T-helper 1 cell treated with Interleukin-12 subunit alpha and Interleukin-12 subunit beta and Interleukin-4 antibody, amounts not matched to agents 30 ng/mL and 1 ng/mL, for 36 hours (primary cell): ENCODE measurements around the gene TOB2. TPM values are rescaled to one million over a fixed set of nuclear protein-coding genes. Genes with fewer than 3 reads are reported as not detected.

Source experiments
- intact Hi-C: fragments of 100-400 bp; cut with micrococcal nuclease; formaldehyde crosslinking; loops from one replicate; pipeline ENCODE4 v1.15.1; 2024
- total RNA-seq: library from RNA; stranded (reverse); gene quantifications from 2 replicates; pipeline ENCODE4 v1.2.3, GENCODE V29; 2022

Gene TOB2
- total RNA-seq, 1 donor from 2014 or later = 41.2 TPM

DNA sequence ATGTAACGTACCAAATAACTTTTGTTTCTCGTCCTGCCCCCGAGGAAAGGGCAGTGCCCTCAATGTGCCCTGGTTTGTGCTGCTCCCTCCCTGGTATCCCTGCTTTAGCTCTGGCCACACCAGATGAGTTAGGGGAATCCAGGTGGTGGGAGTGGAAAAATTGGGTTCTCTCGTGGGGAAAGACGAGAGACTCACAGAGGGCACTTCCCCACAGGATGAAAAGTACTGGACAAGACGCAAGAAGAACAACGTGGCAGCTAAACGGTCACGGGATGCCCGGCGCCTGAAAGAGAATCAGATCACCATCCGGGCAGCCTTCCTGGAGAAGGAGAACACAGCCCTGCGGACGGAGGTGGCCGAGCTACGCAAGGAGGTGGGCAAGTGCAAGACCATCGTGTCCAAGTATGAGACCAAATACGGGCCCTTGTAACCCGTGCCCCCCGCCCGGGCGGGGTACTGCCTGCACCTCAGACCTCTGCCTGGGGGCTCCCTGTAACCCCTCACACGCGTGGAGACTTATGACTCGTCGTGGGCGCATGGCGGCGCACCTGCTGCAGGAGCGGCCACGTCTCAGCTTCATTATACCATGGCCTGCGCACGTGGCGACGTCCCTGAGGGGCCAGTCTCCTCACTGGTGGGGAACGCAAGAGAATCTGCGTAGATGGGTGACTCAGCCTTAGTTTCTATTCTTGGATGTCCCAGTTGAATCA, 50.9 kb downstream of the TOB2 start:
- intact Hi-C loops = no loop called here

GRCh38 chr22:41394012-41394356, 52.6 kb downstream of the TOB2 start:
- intact Hi-C loops = no loop called here

DNA sequence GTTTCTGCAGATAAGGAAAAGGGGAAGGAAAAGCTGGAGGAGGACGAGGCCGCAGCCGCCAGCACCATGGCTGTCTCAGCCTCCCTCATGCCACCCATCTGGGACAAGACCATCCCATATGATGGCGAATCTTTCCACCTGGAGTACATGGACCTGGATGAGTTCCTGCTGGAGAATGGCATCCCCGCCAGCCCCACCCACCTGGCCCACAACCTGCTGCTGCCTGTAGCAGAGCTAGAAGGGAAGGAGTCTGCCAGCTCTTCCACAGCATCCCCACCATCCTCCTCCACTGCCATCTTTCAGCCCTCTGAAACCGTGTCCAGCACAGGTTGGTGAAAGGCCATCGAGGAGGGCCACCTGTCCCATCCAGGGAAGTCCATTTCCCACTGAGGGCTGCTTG, 59.3 kb downstream of the TOB2 start:
- intact Hi-C loops = no loop called here

DNA sequence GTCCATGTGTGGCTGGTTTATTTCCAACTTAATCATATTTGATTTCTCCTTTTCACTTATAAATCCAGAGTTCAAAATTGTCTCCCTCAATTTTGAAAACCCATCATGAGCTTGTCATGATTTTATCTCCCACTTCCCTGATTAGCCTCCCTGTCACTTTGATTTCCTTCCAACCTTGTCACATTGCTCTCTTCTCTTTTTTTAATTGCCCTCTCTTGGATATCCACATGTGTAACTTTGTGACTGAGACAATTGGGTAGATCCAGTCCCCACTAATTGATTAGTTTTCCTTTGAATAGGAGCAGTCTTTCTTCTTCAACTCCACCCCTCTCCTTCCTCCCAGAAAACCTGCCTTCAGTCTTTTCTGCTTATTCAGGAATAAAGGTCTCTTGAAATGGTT, 62.5 kb downstream of the TOB2 start:
- intact Hi-C loops = loop anchor here (5.0 kb wide), 1 partner anchor 747 kb away; the partner anchor contains the start of gene MRTFA

Other genes with a start within 250 kb of the TOB2 start
- gene L3MBTL2, start 241.5 kb downstream of the TOB2 start, total RNA-seq = 41.4 and 47.6 TPM in 2 replicates
- 0.24 and 0.27 TPM in 2 replicates for gene CHADL, start 205.9 kb downstream of the TOB2 start, total RNA-seq
- 98.8 and 100 TPM in 2 replicates for gene RANGAP1, start 160.6 kb downstream of the TOB2 start, total RNA-seq
- 77.1 and 80.4 TPM in 2 replicates for gene ZC3H7B, start 145.3 kb downstream of the TOB2 start, total RNA-seq
- gene TEF, start 64.9 kb downstream of the TOB2 start, total RNA-seq = 3.8 and 4.4 TPM in 2 replicates
- gene PHF5A, start 21.9 kb upstream of the TOB2 start, total RNA-seq = 51.5 and 59.9 TPM in 2 replicates
- 86.4 and 90.1 TPM in 2 replicates for gene ACO2, start 22.3 kb upstream of the TOB2 start, total RNA-seq
- gene POLR3H, start 97.7 kb upstream of the TOB2 start, total RNA-seq = 28.8 and 34.4 TPM in 2 replicates
- gene CSDC2, start 114.2 kb upstream of the TOB2 start, total RNA-seq = not detected in 2 replicates
- gene PMM1, start 143.0 kb upstream of the TOB2 start, total RNA-seq = 26.3 and 26.7 TPM in 2 replicates
- gene DESI1, start 174.2 kb upstream of the TOB2 start, total RNA-seq = 60.2 and 60.8 TPM in 2 replicates
- 275 and 279 TPM in 2 replicates for gene XRCC6, start 174.5 kb upstream of the TOB2 start, total RNA-seq
- gene SNU13, start 242.1 kb upstream of the TOB2 start, total RNA-seq = 177 and 181 TPM in 2 replicates